A549 (cell line): ENCODE results near the gene RAPGEFL1.

Experiments used
- BHLHE40 ChIP-seq: IDR thresholded peaks from 2 replicates; pipeline ENCODE4 v1.6.1; 2012; ENCODE audit warnings: low read depth, low read length, inconsistent platforms
- CHD2 ChIP-seq: fragments of 150-350 bp; IDR thresholded peaks from 2 replicates; pipeline ENCODE4 v1.6.1; 2014; ENCODE audit warnings: low read length; ENCODE audit not compliant: partially characterized antibody
- EHMT2 ChIP-seq: fragments of 200-600 bp; sonication (generic); IDR thresholded peaks from 2 replicates; pipeline ENCODE4 v1.6.1; 2016; ENCODE audit warnings: antibody characterized with exemption, low read depth, mild to moderate bottlenecking, moderate library complexity
- EP300 ChIP-seq, 2 experiments: fragments of >200 bp; sonication (Bioruptor Twin); formaldehyde crosslinking; IDR thresholded peaks; 2 replicates in 1 of 2; 3 replicates in 1 of 2; pipeline ENCODE4 v1.6.1; 2016 to 2017
- HOXB13 ChIP-seq: fragments of 250-450 bp; sonication (Bioruptor Pico); IDR thresholded peaks from 2 replicates; pipeline ENCODE4 v1.5.0; 2020; ENCODE audit warnings: low read depth, mild to moderate bottlenecking, moderate library complexity
- MAZ ChIP-seq: fragments of 150-350 bp; IDR thresholded peaks from 2 replicates; pipeline ENCODE4 v1.6.1; 2014; ENCODE audit warnings: antibody characterized with exemption, low read depth, low read length, borderline replicate concordance
- POLR2A ChIP-seq: IDR thresholded peaks from 2 replicates; pipeline ENCODE4 v1.6.1; 2012; ENCODE audit warnings: mild to moderate bottlenecking, low read length
- RNF2 ChIP-seq: fragments of 200-600 bp; sonication (generic); IDR thresholded peaks from 2 replicates; pipeline ENCODE4 v1.6.1; 2016; ENCODE audit warnings: low read depth, mild to moderate bottlenecking, antibody characterized with exemption, moderate library complexity, borderline replicate concordance
- SMC3 ChIP-seq: fragments of >200 bp; sonication (Bioruptor Twin); formaldehyde crosslinking; IDR thresholded peaks from 3 replicates; pipeline ENCODE4 v1.6.1; 2018; ENCODE audit warnings: inconsistent platforms
- ZFP36 ChIP-seq: fragments of 450-650 bp; IDR thresholded peaks from 2 replicates; pipeline ENCODE4 v1.6.1; 2014; ENCODE audit warnings: borderline replicate concordance; ENCODE audit not compliant: partially characterized antibody
- TF ChIP-seq, protein P1 (sequence below): fragments of >200 bp; sonication (Bioruptor Twin); formaldehyde crosslinking; IDR thresholded peaks from 3 replicates; pipeline ENCODE4 v1.5.1; 2016
- TF ChIP-seq, protein P2 (sequence below): fragments of 200-600 bp; sonication (generic); IDR thresholded peaks from 2 replicates; pipeline ENCODE4 v1.6.1; 2016; ENCODE audit warnings: antibody characterized with exemption, mild to moderate bottlenecking, moderate library complexity

DNA sequence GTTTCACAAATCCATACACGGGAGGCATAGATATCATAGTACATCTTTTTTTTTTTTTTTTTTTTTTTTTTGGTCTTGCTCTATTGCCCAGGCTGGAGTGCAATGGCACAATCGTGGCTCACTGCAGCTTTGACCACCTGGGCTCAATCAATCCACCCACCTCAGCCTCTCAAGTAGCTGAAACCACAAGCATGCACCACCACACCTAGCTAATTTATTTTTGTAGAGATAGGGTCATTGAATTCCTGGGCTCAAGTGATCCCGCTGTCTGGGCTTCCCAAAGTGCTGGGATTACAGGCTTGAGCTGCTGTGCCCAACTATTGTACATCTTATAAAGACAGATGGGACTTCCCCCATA is 3.5 kb upstream of the RAPGEFL1 start:
- TF ChIP-seq, protein P1, sequence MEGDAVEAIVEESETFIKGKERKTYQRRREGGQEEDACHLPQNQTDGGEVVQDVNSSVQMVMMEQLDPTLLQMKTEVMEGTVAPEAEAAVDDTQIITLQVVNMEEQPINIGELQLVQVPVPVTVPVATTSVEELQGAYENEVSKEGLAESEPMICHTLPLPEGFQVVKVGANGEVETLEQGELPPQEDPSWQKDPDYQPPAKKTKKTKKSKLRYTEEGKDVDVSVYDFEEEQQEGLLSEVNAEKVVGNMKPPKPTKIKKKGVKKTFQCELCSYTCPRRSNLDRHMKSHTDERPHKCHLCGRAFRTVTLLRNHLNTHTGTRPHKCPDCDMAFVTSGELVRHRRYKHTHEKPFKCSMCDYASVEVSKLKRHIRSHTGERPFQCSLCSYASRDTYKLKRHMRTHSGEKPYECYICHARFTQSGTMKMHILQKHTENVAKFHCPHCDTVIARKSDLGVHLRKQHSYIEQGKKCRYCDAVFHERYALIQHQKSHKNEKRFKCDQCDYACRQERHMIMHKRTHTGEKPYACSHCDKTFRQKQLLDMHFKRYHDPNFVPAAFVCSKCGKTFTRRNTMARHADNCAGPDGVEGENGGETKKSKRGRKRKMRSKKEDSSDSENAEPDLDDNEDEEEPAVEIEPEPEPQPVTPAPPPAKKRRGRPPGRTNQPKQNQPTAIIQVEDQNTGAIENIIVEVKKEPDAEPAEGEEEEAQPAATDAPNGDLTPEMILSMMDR, result no peak
- TF ChIP-seq POLR2A (no peak), CHD2 (no peak), SMC3 (no peak), EP300 (IDR thresholded peaks at IDR 0.05) (no peak), BHLHE40 (no peak), MAZ (no peak), EHMT2 (no peak), ZFP36 (no peak), RNF2 (no peak), HOXB13 (CRISPR knock-in tag) (no peak)
- TF ChIP-seq, protein P2, sequence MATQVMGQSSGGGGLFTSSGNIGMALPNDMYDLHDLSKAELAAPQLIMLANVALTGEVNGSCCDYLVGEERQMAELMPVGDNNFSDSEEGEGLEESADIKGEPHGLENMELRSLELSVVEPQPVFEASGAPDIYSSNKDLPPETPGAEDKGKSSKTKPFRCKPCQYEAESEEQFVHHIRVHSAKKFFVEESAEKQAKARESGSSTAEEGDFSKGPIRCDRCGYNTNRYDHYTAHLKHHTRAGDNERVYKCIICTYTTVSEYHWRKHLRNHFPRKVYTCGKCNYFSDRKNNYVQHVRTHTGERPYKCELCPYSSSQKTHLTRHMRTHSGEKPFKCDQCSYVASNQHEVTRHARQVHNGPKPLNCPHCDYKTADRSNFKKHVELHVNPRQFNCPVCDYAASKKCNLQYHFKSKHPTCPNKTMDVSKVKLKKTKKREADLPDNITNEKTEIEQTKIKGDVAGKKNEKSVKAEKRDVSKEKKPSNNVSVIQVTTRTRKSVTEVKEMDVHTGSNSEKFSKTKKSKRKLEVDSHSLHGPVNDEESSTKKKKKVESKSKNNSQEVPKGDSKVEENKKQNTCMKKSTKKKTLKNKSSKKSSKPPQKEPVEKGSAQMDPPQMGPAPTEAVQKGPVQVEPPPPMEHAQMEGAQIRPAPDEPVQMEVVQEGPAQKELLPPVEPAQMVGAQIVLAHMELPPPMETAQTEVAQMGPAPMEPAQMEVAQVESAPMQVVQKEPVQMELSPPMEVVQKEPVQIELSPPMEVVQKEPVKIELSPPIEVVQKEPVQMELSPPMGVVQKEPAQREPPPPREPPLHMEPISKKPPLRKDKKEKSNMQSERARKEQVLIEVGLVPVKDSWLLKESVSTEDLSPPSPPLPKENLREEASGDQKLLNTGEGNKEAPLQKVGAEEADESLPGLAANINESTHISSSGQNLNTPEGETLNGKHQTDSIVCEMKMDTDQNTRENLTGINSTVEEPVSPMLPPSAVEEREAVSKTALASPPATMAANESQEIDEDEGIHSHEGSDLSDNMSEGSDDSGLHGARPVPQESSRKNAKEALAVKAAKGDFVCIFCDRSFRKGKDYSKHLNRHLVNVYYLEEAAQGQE, result no peak
